Stimulated activated naive CD4-positive, alpha-beta T cell (primary cell): ENCODE results near the gene CDK8.

ENCODE experiments used
- DNase-seq, 6 experiments: peaks; one replicate each; lab custom pipeline; 2025; lab: John Stamatoyannopoulos, UW

Gene CDK8

GRCh38 chr13:26382835-26383234 is 128.9 kb downstream of the CDK8 start:
- no peak for DNase-seq

GRCh38 chr13:26384587-26384986 is 130.7 kb downstream of the CDK8 start:
- no peak for DNase-seq

GRCh38 chr13:26386026-26386425 is 132.1 kb downstream of the CDK8 start:
- DNase-seq = no peak

- no peak for DNase-seq
Observed at GRCh38 chr13:26390203-26390602, 136.3 kb downstream of the CDK8 start.

GRCh38 chr13:26400545-26400944 is 146.6 kb downstream of the CDK8 start:
- DNase-seq = no peak

- no peak for DNase-seq
Observed at GRCh38 chr13:26401069-26401468, 147.1 kb downstream of the CDK8 start.

GRCh38 chr13:26401578-26402021 is 147.7 kb downstream of the CDK8 start:
- no peak for DNase-seq

GRCh38 chr13:26406791-26407190 is 152.9 kb downstream of the CDK8 start:
- no peak for DNase-seq

- DNase-seq = no peak
Observed at GRCh38 chr13:26411206-26411605, 157.3 kb downstream of the CDK8 start.

- no peak for DNase-seq
Observed at GRCh38 chr13:26412263-26412662, 158.3 kb downstream of the CDK8 start.

- no peak for DNase-seq
Observed at GRCh38 chr13:26412936-26413716, 159.2 kb downstream of the CDK8 start.

GRCh38 chr13:26420282-26420960 is 166.5 kb downstream of the CDK8 start:
- DNase-seq = no peak

- DNase-seq = no peak
Observed at GRCh38 chr13:26422036-26422435, 168.1 kb downstream of the CDK8 start.

GRCh38 chr13:26423629-26424028 is 169.7 kb downstream of the CDK8 start:
- no peak for DNase-seq

- DNase-seq = no peak
Observed at GRCh38 chr13:26424181-26424580, 170.3 kb downstream of the CDK8 start.

- DNase-seq = no peak
Observed at GRCh38 chr13:26425443-26426358, 171.8 kb downstream of the CDK8 start.

GRCh38 chr13:26433776-26434175 is 179.8 kb downstream of the CDK8 start:
- DNase-seq = no peak

- DNase-seq = no peak
Observed at GRCh38 chr13:26435171-26435570, 181.2 kb downstream of the CDK8 start.

GRCh38 chr13:26435646-26436045 is 181.7 kb downstream of the CDK8 start:
- no peak for DNase-seq

- no peak for DNase-seq
Observed at GRCh38 chr13:26436914-26437313, 183.0 kb downstream of the CDK8 start.

- no peak for DNase-seq
Observed at GRCh38 chr13:26440111-26440510, 186.2 kb downstream of the CDK8 start.

GRCh38 chr13:26441476-26441875 is 187.5 kb downstream of the CDK8 start:
- no peak for DNase-seq
